AML-193 (cell line): ENCODE measurements around the gene TTC4.

Experiments
- DNase-seq, 2 experiments: peaks; one replicate each; lab custom pipeline; 2025; lab: John Stamatoyannopoulos, UW

TTC4 gene

DNA sequence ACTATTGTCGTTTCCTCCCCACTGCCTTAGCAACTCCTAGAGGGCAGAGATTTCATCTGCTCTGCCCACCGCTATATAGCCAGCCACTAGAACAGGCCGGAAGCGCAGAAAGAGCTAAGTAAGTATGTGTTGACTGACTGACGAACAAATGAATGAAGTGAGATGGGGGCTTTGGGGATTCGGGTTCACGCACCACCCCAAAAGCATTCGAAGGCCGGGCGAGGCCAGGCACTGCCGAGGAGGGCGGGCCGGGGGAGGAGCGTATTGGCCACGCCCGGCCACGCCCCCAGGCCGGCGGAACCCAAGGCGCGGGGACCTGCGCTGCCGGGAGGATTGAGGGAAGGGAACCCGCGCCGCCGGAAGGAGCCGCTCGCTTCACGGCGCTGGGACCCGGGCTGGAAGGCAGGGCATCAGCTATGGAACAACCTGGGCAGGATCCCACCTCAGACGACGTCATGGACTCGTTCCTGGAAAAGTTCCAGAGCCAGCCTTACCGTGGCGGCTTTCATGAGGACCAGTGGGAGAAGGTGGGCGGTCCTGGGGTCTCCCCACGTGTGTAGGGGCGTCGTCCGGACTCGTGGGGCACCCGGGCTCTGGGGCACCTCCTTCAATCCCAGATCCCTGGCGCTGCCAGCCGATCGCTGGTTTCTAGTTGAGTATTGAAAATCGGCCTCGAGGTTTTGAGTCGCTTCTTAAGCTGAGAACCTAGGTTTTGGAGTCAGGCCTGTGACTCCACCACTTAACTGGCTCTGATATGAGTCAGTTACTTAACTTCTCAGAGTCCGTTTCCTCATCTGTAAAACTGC, at the start of gene TTC4:
TTC4 (plus strand) TSS at position 369 of the 806 bp plus-strand sequence; CDS start at position 417, 48 bp downstream.
- DNase-seq: peak; percentile 58 to 66

DNA sequence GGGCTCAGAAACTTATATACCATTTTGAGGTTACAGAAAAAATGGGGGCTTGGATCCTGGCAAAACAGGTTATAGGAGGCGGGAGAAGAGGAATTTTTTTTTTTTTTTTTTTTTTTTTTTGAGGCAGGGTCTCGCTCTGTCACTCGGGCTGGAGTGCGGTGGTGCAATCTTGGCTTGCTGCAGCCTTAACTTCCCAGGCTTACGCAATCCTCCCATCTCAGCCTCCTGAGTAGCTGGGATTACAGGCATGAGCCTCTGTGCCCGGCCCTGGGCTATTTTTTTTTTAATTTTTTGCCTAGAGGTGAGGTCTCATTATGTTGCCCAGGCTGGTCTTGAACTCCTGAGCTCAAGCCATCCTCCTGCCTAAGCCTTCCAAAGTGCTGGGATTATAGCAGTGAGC, 49.3 kb upstream of the TTC4 start:
- DNase-seq: no peak

DNA sequence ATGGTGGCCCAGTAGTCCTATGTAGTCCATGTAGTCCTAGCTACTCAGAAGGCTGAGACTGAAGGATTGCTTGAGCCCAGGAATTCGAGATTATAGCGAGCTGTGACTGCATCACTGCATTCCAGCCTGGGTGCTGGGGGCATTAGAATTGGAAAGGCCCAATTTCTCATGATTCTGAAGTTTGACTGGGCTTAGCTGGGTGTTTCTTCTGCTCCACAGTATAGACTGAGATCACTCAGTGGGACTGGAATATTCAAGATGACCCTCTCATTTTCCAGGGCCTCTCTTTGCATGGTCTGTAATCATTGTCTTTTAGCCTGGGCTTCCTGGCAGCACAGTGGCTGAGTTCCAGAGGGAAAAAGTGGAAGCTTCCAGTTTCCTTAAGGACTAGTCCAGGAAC, 47.9 kb upstream of the TTC4 start:
- DNase-seq: no peak

DNA sequence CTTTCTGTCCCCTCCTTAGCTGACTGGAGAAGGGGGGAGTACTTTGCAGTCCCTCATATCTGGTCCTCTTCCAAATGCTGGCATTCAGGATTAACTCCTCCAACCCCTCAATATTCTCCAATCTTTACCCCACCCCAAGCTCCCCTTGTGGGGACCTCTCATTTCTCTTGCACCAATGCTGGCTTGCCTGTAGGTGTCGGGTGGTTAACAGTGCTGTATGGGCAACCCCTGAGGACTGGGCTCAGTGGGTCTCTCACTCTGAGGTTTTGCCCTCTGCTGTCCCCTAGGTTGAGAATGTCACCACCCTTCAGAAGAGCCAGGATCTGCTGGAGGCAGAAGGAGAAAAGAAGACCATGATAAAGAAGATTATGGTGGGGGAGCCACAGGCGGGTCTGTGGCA, 47.1 kb upstream of the TTC4 start:
- no peak for DNase-seq

- peak; percentile 32 to 51 for DNase-seq
Observed at GRCh38 chr1:54671985-54672608, 43.6 kb upstream of the TTC4 start.

DNA sequence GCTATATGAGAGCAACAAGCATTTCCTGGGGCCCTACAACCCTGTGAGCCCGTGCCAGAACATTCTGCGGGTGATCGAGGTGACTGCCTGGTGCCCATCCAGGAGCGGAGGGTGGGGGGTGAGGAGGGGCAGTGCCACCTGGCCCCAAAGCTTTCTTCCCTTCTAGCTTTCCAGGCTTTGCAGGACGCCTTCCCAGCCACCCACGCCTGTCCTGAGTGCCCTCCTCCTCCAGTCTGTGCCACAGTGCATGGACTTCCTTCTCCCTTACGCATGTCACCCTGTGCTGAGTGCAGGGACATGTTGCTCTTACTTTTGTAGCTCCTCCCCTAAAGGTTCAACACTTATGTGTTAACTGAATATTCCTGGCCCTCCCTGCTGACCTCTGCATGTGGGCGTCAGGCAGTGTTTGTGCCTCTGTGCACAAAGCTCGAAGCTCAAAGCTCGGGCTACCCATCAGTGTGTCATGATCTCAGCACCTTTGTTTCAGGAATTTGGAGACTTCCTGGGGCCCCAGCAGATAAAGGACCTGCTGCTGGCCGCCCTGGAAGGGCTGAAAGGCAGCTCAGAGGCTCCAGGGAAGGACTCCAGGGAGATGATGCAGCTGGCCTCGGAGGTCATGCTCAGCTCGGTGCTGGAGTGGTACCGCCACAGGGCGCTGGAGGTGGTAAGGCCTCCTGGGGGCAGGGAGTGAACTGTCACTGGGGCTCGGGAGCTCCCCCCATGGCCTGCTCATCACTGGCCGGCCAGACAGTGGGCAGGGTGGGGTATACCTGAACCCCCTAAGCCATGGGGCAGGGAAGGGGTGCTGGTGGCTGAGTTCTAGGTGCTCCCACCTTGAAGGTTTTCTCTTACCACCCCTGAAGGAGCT, 36.7 kb upstream of the TTC4 start:
- DNase-seq: no peak

- DNase-seq: no peak
Observed at GRCh38 chr1:54679706-54680105, 36.0 kb upstream of the TTC4 start.

- no peak for DNase-seq
Observed at GRCh38 chr1:54680387-54680786, 35.3 kb upstream of the TTC4 start.

DNA sequence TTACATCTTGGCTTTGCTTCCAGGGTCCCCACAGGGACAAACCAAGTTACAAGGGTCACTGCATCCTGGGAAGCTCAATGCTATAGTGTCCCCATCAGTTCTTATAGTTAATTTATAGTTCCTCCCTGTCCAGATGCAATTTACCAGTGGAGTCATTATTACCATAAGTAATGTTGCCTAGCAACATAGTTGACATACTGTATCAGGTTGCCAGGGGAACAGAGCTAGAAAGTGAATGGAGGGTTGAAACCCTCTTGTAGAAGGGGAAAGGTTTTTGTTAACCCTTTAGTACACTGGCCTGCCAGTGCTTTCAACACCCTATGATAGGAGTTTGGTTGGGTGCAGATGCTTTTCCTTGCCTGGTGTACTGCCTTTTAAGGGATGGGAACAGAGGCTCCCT, 34.3 kb upstream of the TTC4 start:
- DNase-seq: no peak

GRCh38 chr1:54683453-54683852, 32.2 kb upstream of the TTC4 start:
- no peak for DNase-seq

DNA sequence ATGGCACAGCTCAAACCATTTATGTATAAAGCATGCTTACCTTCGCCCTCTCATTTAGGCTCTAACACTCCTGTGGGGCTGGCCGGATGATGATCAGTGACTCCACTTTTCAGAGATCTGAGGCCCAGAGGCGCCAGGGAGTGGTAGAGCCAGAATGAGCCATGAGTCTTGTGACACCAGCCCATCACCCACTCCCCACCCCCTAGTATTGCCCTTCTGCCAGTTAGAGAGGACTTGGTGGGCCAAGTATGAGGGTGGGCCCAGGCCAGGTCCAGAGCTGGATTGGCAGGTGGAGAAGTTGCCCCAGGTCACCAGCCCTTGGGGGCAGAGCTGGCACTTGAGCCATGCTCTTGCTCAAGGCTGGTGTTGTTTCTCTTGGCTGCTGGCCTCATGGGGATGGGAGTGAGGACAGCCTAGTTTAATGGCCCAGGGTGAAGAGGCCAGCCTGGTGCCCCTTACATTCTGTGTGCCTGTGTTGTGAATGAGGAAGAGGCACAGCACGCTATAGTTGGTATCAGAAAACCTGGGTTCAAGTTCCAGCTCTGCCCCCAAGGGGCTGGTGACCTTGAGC, 30.2 kb upstream of the TTC4 start:
- no peak for DNase-seq

- DNase-seq: no peak
Observed at GRCh38 chr1:54686155-54686554, 29.5 kb upstream of the TTC4 start.

DNA sequence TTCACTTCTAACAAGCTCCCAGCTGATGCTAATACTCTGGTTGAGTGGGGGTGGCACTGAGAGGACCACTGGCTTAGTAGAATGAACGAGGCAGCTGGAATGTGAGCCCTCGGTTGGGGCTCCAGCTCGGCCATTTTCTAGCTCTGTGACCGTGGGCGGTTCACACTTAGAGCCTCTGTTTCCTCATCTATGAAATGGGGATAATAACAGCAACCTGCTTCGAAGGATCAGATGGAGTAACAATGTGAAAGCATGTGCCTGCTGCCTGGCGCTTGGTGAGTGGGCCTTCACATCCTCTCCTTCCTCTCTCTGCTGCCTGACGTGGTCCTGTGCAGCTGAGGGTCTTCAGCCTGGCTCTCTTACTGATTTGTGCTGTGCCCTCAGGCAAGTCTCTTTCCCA, 20.9 kb upstream of the TTC4 start:
- DNase-seq: no peak

DNA sequence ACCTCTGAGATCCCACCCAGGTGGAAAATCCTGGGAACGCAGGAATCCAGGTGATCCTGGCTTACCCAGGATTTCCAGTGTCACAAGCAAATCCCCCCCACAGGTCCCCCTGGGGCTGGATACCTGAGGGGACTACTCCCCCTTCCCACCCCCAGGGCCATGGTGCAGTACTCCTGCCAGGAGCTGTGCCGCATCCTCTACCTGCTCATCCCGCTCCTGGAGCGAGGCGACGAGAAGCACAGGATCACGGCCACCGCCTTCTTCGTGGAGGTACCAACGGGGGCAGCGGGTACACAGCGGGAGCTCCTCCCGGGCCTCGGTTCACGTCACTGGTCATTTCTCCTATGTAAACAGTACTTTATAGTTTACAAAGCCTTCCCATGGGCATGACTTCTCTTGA, 20.4 kb upstream of the TTC4 start:
- DNase-seq: no peak

DNA sequence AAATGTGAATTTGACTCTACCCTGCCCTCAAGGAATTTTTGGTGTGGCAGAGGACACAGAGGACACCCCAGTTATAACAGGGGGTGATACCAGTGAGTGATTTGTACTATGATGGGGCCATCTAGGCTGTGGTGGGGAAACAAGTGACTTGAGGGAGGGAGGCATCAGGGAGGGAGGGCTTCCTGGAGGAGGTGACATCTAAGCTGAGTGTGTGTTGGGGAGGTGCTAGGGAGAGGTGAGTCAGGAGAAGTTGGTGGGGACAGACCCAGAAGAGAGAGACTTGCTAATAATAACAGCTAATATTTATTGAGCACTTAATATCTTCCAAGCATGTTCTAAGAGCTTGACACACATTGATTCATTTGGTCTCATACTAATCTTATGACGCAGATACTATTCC, 19.9 kb upstream of the TTC4 start:
- no peak for DNase-seq

- no peak for DNase-seq
Observed at GRCh38 chr1:54696262-54696661, 19.4 kb upstream of the TTC4 start.

DNA sequence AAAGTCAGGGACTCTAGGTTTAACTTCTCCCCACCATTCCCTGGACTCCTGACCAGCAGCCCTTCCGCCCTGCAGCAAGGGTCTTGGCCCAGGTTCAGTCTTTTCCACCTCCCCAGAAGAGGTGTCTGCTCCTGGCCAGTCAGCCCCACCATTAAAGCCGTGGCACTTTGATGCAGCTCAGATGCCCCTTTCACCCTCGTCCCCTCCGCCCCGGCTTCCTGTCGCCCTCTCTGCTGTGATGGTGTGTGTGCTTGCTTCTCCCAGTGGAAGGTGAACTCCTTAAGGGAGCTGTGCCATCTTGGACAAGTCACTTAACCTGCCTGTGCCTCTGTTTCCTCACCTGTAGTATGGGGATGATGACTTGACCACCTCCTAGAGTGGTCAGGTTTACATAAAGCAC, 17.8 kb upstream of the TTC4 start:
- DNase-seq: no peak

- no peak for DNase-seq
Observed at GRCh38 chr1:54698346-54698745, 17.3 kb upstream of the TTC4 start.

GRCh38 chr1:54699936-54700525, 15.6 kb upstream of the TTC4 start:
- no peak for DNase-seq

DNA sequence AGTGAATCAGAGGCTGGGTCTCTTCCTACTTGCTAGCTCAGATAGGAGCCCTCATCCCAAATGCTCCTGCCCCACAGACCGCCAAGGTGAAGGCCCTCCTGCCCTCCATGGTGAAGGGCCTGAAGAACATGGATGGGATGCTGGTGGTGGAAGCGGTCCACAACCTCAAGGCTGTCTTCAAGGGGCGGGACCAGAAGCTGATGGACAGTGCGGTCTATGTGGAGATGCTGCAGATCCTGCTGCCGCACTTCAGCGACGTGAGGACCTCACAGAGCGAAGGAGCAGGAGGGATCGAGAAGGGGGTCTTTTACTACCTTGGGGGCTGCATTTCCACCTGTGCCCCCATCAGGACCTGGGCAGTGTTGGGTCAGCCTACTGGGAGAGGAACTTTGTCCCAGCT, 14.6 kb upstream of the TTC4 start:
- DNase-seq: no peak

GRCh38 chr1:54701996-54702395, 13.7 kb upstream of the TTC4 start:
- DNase-seq: no peak

DNA sequence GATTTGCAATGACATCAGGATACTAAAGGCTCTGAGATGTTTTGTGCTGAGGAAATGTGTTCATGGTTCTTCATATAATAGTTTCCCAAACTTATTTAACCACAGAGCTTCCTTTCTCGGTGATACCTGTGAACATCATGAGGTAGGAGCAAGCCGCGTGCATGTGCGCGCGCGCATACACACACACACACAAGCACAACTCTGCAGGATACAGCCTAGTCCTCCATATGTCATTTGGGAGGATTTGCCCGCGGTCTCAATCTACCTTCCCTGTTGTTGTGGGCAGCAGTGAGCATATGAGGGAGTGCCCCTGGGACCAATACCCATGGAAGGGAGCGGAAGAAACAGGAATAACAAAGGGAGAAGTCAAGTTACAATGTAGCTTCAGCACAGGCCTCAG, 12.2 kb upstream of the TTC4 start:
- no peak for DNase-seq
